ENCODE results near the gene RAB6B.

Gene RAB6B

GRCh38 chr3:133857767-133858166 is 37.9 kb downstream of the RAB6B start:
- no peak for DNase-seq (ENCODE audit: low read depth in 3 of 3)

- no peak for DNase-seq (ENCODE audit: low read depth in 3 of 3)
These were observed 39.4 kb downstream of the RAB6B start for GRCh38 chr3:133856316-133856715.

- DNase-seq (ENCODE audit: low read depth in 3 of 3): no peak
These were observed 39.9 kb downstream of the RAB6B start for GRCh38 chr3:133855772-133856171.

- no peak for DNase-seq (ENCODE audit: low read depth in 3 of 3)
These were observed 40.7 kb downstream of the RAB6B start for GRCh38 chr3:133855002-133855370.

- DNase-seq (ENCODE audit: low read depth in 3 of 3): no peak
These were observed 41.2 kb downstream of the RAB6B start for GRCh38 chr3:133854264-133855001.

- no peak for DNase-seq (ENCODE audit: low read depth in 3 of 3)
These were observed 41.8 kb downstream of the RAB6B start for GRCh38 chr3:133853925-133854227.

- DNase-seq (ENCODE audit: low read depth in 3 of 3): no peak
These were observed 42.4 kb downstream of the RAB6B start for GRCh38 chr3:133853063-133853924.

GRCh38 chr3:133851931-133852330 is 43.8 kb downstream of the RAB6B start:
- DNase-seq (ENCODE audit: low read depth in 3 of 3): no peak

- no peak for DNase-seq (ENCODE audit: low read depth in 3 of 3)
These were observed 44.3 kb downstream of the RAB6B start for GRCh38 chr3:133851266-133851906.

GRCh38 chr3:133850034-133850433 is 45.6 kb downstream of the RAB6B start:
- DNase-seq (ENCODE audit: low read depth in 3 of 3): no peak

GRCh38 chr3:133849346-133849745 is 46.3 kb downstream of the RAB6B start:
- DNase-seq (ENCODE audit: low read depth in 3 of 3): no peak

- no peak for DNase-seq (ENCODE audit: low read depth in 3 of 3)
These were observed 50.6 kb downstream of the RAB6B start for GRCh38 chr3:133845127-133845526.

GRCh38 chr3:133843634-133844033 is 52.0 kb downstream of the RAB6B start:
- no peak for DNase-seq (ENCODE audit: low read depth in 3 of 3)

GRCh38 chr3:133842158-133842557 is 53.5 kb downstream of the RAB6B start:
- DNase-seq (ENCODE audit: low read depth in 3 of 3): no peak

- no peak for DNase-seq (ENCODE audit: low read depth in 3 of 3)
These were observed 54.5 kb downstream of the RAB6B start for GRCh38 chr3:133841196-133841595.

- no peak for DNase-seq (ENCODE audit: low read depth in 3 of 3)
These were observed 54.9 kb downstream of the RAB6B start for GRCh38 chr3:133840767-133841166.

GRCh38 chr3:133840055-133840737 is 55.5 kb downstream of the RAB6B start:
- no peak for DNase-seq (ENCODE audit: low read depth in 3 of 3)

- DNase-seq (ENCODE audit: low read depth in 3 of 3): no peak
These were observed 56.5 kb downstream of the RAB6B start for GRCh38 chr3:133838916-133839800.

GRCh38 chr3:133838296-133838789 is 57.3 kb downstream of the RAB6B start:
- DNase-seq (ENCODE audit: low read depth in 3 of 3): no peak

GRCh38 chr3:133837487-133838295 is 58.0 kb downstream of the RAB6B start:
- no peak for DNase-seq (ENCODE audit: low read depth in 3 of 3)

Data from stimulated activated CD4-positive, alpha-beta T cell treated with anti-CD3 and anti-CD28 coated beads, TNF-alpha, amount 100 ng/mL, for 4 hours (primary cell).